ENCODE data around the gene PM20D1. TPM values are rescaled to one million over a fixed set of nuclear protein-coding genes. Genes with fewer than 3 reads are reported as not detected.
"Not testable (repeated sequence)": the region's sequence is repeated elsewhere in the genome, so short reads cannot be mapped to it uniquely, and the experiment has no call there.

The PM20D1 gene
- polyA plus RNA-seq, 3 donors, result not detected

DNA sequence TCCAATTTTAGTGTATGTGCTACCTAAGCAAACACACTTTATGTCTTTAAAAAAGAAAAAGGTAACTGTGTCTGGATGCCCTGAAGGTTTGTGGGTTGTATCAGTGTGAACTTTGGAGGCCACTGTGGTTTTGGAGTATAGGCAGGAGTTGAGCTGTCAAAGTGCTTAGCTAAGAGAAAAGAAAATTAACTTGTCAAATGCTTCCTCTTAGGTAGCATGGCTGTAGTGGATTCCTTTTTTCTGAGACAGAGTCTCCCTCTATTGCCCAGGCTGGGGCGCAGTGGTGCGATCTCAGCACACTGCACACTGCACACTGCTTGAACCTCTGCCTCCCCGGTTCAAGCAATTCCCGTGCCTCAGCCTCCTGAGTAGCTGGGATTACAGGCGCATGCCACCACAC, 25.8 kb downstream of the PM20D1 start:
- intact Hi-C loops (cut with micrococcal nuclease), result no loop called here
- WGBS (ENCODE audit: insufficient coverage), result 100% methylated on average over 2 of the region's 5 CpGs
- H3K27ac Mint-ChIP-seq, result no peak overlapping the region

DNA sequence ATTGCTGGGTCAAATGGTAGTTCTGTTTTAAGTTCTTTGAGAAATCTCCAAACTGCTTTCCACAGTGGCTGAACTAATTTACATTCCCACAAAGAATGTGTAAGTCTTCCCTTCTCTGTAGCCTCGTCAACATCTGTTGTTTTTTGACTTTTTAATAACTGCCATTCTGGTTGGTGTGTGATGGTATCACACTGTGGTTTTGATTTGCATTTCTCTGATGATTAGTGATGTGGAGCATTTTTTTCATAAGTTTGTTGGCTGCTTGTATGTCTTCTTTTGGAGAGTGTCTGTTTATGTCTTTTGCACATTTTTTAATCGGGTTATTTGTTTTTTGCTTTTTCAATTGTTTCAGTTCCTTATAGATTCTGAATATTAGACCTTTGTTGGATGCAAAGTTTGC, 26.7 kb downstream of the PM20D1 start:
- WGBS (ENCODE audit: insufficient coverage), result 100% methylated on average over 1 of the region's 2 CpGs
- H3K4me1 Mint-ChIP-seq; DNase-seq; H3K79me2 ChIP-seq (ENCODE audit: insufficient read depth, low read length); H3K9ac ChIP-seq (ENCODE audit: insufficient read depth, low read length, poor library complexity, severe bottlenecking); H3K4me3 Mint-ChIP-seq; H2AFZ ChIP-seq (ENCODE audit: insufficient read depth, low read depth, low read length, poor library complexity, severe bottlenecking); H3K9me3 Mint-ChIP-seq; H3K9me3 ChIP-seq (replicated peaks in 1 of 2; ENCODE audit: control insufficient read depth in 1 of 2, insufficient read depth in 1 of 2, low read length in 2 of 2); H3K4me1 ChIP-seq (ENCODE audit: control insufficient read depth in 1 of 2, insufficient read depth in 2 of 2, low read length in 2 of 2); H3K4me2 ChIP-seq (replicated peaks; ENCODE audit: extremely low read depth, low read length, poor library complexity, severe bottlenecking); H3K27ac Mint-ChIP-seq; H4K20me1 ChIP-seq (ENCODE audit: insufficient read depth, low read length); H3K27ac ChIP-seq (ENCODE audit: low read depth in 1 of 2, low read length in 2 of 2); H3K27me3 ChIP-seq (ENCODE audit: control insufficient read depth in 2 of 2, insufficient read depth in 2 of 2, low read length in 2 of 2); H3K4me3 ChIP-seq (replicated peaks in 1 of 3; ENCODE audit: low read depth in 2 of 3, low read length in 3 of 3); H3K36me3 ChIP-seq (replicated peaks in 1 of 2; ENCODE audit: control insufficient read depth in 1 of 2, insufficient read depth in 2 of 2, low read length in 2 of 2); H3K36me3 Mint-ChIP-seq; intact Hi-C loops (cut with micrococcal nuclease): not testable (repeated sequence)
- H3K27me3 Mint-ChIP-seq (ENCODE audit: low read depth in 3 of 3), result peaks cover 9 to 15% (median 13%) of the 10 kb centered on the region in 3 donors

More for the DNA sequence above, 25.8 kb downstream of the PM20D1 start:
- Histone ChIP-seq H3K4me1 (ENCODE audit: control insufficient read depth in 1 of 2, insufficient read depth in 2 of 2, low read length in 2 of 2) (no peaks in the 10 kb centered on the region), H3K36me3 (replicated peaks in 1 of 2; ENCODE audit: control insufficient read depth in 1 of 2, insufficient read depth in 2 of 2, low read length in 2 of 2) (no peaks in the 10 kb centered on the region), H3K9ac (ENCODE audit: insufficient read depth, low read length, poor library complexity, severe bottlenecking) (no peak overlapping the region), H4K20me1 (ENCODE audit: insufficient read depth, low read length) (no peaks in the 10 kb centered on the region), H2AFZ (ENCODE audit: insufficient read depth, low read depth, low read length, poor library complexity, severe bottlenecking) (no peak overlapping the region), H3K79me2 (ENCODE audit: insufficient read depth, low read length) (no peaks in the 10 kb centered on the region), H3K4me2 (replicated peaks; ENCODE audit: extremely low read depth, low read length, poor library complexity, severe bottlenecking) (no peak overlapping the region), H3K27ac (ENCODE audit: low read depth in 1 of 2, low read length in 2 of 2) (no peak overlapping the region), H3K27me3 (ENCODE audit: control insufficient read depth in 2 of 2, insufficient read depth in 2 of 2, low read length in 2 of 2) (peaks cover 2 to 7% of the 10 kb centered on the region in 2 donors), H3K4me3 (replicated peaks in 1 of 3; ENCODE audit: low read depth in 2 of 3, low read length in 3 of 3) (no peak overlapping the region), H3K9me3 (replicated peaks in 1 of 2; ENCODE audit: control insufficient read depth in 1 of 2, insufficient read depth in 1 of 2, low read length in 2 of 2) (no peaks in the 10 kb centered on the region)
- H3K36me3 Mint-ChIP-seq, result no peaks in the 10 kb centered on the region
- TF ChIP-seq, protein P1, sequence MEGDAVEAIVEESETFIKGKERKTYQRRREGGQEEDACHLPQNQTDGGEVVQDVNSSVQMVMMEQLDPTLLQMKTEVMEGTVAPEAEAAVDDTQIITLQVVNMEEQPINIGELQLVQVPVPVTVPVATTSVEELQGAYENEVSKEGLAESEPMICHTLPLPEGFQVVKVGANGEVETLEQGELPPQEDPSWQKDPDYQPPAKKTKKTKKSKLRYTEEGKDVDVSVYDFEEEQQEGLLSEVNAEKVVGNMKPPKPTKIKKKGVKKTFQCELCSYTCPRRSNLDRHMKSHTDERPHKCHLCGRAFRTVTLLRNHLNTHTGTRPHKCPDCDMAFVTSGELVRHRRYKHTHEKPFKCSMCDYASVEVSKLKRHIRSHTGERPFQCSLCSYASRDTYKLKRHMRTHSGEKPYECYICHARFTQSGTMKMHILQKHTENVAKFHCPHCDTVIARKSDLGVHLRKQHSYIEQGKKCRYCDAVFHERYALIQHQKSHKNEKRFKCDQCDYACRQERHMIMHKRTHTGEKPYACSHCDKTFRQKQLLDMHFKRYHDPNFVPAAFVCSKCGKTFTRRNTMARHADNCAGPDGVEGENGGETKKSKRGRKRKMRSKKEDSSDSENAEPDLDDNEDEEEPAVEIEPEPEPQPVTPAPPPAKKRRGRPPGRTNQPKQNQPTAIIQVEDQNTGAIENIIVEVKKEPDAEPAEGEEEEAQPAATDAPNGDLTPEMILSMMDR (IDR thresholded peaks at IDR 0.05), result no peak
- peaks cover 9 to 15% (median 13%) of the 10 kb centered on the region in 3 donors for H3K27me3 Mint-ChIP-seq (ENCODE audit: low read depth in 3 of 3)
- no peak for DNase-seq
- H3K4me1 Mint-ChIP-seq, result no peaks in the 10 kb centered on the region
- peaks cover 0 to 9% (median 4%) of the 10 kb centered on the region in 7 donors for H3K9me3 Mint-ChIP-seq
- no peak overlapping the region for H3K4me3 Mint-ChIP-seq

All from CD14-positive monocyte (primary cell).